GM19351 (cell line): ENCODE measurements around the gene C22orf23.
"Not testable (repeated sequence)": the region's sequence is repeated elsewhere in the genome, so short reads cannot be mapped to it uniquely, and the experiment has no call there.

Source experiments
- ATAC-seq: cut with Tn5 transposase; IDR thresholded peaks from one replicate; pipeline ENCODE4 v1.9.1; 2021; ENCODE audit warnings: mild to moderate bottlenecking, moderate library complexity; ENCODE audit not compliant: unreplicated experiment

C22orf23 gene

DNA sequence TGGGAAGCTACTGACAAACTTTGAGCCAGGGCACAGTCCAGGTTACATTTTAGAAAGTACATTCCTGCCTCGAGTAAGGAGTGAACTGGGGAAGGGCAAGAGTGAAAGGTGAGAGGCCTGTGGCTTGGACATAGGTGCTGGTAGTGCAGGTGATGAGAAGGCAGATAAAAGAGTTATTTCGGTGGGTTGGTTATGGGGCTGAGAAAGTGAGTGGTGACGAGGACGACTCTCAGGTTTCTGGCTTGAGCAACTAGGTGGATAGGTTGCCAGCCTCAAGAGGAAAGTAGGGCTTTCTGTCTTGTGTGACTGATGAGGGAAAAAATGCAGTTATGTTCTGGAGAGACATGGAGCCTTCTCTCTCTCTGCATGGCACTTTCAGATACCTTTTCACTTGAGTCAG lies 3.8 kb upstream of the C22orf23 start:
- ATAC-seq: no peak

DNA sequence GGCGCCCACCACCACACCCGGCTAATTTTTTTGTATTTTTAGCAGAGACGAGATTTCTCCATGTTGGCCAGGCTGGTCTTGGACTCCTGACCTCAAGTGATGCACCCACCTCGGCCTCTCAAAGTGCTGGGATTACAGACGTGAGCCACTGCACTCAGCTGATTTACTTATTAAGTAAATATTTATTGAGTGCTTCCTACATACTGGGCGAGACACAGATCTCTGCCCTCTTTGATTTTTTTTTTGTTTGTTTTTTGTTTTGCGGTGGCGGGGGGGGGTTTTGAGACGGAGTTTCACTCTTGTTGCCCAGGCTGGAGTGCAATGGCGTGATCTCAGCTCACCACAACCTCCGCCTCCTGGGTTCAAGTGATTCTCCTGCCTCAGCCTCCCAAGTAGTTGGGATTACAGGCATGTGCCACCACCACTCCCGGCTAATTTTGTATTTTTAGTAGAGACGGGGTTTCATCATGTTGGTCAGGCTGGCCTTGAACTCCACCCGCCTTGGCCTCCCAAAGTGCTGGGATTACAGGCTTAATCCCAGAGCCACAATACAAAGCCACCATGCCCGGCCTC lies 2.5 kb upstream of the C22orf23 start:
- not testable (repeated sequence) for ATAC-seq

DNA sequence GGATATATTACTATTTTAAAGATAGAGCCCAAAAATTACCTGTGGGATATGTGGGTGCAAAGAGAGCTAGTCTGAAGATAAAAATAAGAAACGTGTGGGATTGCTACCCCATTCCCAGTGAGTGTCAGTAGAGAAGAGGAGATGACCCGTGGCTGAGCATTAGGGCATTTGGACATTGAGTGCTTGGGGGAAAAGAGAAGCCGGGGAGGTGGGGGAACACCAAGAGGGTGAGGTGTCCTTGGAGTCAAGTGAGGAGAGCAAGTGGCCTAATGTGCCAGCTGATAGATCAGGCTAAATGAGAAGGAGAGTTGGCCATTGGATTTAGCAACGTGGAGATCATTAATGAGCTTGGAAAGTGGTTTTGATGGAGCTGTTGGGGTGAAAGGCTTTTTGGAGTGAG lies 1.3 kb upstream of the C22orf23 start:
- no peak for ATAC-seq

DNA sequence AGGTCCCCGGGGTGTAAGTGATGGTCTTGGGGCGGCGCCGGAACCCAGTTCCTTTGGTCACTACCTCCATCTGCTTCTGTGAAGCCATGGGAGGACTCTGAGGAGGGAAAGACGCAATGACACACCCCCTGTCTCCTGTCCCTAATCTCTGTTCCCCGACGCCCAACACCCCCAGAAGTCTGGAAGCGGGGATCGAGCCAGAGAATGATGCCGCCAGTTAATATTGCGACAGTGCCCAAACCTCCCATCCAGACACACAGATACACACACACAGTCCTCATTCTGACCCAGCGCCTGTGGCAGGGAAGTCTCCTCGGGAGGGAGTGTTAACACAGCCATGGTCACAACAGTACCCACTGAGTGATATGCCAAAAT lies 352 bp downstream of the C22orf23 start:
- ATAC-seq: peak; percentile 35

DNA sequence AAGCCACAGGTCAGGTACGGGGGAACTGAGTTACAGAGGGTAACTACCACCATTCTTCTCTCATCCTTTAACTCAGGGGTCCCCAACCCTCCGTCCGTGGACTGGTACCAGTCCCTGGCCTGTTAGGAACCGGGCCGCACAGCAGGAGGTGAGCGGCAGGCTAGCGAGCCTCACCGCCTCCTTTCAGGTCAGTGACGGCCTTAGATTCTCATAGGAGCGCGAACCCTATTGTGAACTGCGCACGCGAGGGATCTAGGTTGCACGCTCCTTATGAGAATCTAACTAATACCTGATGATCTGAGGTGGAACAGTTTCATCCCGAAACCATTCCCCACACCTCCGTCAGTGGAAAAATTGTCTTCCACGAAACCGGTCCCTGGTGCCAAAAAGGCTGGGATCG lies 772 bp downstream of the C22orf23 start:
- ATAC-seq: not testable (repeated sequence)

DNA sequence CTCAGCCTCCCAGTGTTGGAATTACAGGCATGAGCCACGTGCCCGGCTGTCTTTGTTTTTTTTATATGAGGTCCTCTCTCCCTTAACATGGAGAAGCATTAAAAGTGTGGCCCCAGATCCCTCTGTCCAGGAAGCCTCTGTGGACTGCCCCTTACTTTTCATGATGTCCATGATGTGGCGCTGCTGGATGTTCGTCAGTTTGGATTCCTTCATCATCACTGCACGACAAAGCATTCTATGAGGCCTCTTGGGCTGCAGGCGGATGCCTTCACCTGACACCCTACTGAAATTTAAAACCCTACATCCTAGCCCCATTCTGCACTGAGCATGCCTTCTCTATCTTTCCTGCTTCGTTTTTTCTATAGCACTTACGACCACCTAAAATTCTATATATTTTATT lies 2.1 kb downstream of the C22orf23 start:
- ATAC-seq: no peak

DNA sequence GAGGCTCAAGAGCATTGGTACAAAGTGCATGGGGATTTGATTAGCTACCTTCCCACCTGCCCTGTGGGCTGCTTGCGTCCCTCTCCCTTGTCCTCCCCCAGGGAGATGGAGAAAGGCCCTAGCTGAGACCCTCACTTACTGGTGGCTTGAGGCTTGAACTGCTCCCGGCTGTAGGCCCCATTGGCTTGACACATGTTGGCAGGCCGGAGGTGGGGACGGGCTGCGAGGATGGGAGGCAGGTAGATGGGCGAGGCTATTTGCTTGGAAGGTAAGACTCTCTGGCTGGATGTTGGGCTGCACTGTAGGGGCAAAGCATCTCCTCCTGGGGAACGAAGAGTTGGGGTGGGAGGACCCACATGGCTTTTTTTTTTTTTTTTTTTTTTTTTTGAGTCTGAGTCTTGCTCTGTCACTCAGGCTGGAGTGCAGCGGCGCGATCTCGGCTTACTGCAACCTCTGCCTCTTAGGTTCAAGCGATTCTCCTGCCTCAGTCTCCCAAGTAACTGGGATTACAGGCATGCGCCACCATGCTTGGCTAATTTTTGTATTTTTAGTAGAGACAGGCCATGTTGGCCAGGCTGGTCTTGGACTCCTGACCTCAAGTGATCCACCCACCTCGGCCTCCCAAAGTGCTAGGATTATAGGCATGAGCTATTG lies 6.1 kb downstream of the C22orf23 start:
- ATAC-seq: not testable (repeated sequence)

DNA sequence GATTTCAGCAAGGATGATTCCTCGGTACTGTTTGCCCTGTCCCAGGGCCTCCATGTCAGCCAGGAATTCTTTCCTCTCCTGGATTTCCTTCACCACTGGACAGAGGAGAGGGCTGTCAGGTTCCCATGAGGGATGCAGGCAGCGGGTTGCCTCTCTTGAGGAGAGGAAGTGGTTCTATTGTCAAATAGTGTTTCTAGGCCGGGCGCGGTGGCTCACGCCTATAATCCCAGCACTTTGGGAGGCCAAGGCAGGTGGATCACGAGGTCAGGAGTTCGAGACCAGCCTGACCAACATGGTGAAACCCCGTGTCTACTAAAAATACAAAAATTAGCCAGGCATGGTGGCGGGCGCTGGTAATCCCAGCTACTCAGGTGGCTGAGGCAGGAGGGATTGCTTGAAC lies 9.0 kb downstream of the C22orf23 start:
- not testable (repeated sequence) for ATAC-seq

DNA sequence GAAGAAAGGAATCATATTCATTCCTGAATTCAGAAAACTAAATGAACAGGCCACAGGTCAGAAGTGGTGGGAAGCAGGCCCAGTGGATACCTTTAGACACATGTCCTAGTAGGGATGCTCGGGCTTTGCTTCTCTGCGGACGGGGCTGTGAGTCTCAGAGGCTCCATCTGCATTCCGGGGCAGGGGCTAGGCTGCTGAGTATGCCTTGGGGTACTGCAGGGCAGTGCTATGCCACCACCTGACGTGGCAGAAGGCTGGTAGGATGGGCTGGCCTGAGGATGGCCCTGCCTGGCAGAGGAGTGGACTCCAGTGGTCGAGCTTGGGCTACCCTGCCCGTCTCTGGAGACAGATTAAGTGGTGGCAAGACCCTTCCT lies 9.6 kb downstream of the C22orf23 start:
- no peak for ATAC-seq

DNA sequence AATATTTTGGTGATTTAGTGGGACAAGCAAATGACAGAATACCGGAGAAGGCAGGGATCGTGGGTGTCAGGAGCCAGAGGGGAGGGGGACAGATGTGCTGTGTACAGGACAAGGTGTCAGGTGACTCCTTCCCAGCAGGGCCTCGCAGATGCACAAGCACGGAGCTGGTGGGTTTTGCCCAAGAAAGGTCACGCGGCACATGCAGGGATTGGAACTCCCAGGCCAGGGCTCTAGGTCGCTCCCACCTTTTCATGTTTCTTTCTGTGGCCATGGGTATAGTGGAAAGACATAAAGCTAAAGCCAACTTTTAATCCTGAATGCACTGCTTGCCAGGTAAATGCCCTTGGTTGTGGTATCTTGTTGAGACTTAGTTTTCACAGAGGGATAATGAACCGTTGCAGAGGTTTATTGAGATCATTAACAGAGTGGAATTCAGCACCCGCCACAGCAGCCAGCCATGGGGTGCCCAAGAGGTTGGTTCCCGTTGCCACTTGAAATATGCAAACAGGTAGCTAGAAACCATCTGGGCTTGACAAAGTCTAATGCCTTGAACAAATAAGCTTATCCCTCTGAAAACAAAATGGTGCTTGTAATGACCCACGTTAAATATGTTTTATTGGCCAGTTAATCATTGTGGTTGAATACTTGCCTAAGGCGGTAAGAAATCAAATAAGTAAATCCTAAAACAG lies 10.1 kb downstream of the C22orf23 start:
- ATAC-seq: no peak

DNA sequence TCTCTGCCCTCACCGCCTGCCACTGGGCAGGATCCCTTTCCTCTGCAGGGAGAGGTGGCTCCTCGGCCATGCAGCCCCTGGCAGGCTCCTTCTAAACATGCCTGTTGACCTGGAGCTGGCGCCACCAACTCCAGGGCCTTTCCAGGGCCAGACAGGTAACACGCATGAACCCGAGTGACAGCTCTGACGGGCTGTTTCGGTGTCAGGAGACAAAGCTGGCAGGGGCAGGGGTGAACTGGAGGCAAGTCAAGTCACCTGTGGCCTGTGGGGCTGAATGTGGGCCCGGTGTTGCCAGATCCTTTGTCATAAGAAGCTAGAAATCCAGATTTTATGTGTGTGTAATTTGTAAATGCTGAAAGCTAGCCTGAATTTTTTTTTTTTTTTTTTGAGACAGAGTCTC lies 11.3 kb downstream of the C22orf23 start:
- no peak for ATAC-seq

DNA sequence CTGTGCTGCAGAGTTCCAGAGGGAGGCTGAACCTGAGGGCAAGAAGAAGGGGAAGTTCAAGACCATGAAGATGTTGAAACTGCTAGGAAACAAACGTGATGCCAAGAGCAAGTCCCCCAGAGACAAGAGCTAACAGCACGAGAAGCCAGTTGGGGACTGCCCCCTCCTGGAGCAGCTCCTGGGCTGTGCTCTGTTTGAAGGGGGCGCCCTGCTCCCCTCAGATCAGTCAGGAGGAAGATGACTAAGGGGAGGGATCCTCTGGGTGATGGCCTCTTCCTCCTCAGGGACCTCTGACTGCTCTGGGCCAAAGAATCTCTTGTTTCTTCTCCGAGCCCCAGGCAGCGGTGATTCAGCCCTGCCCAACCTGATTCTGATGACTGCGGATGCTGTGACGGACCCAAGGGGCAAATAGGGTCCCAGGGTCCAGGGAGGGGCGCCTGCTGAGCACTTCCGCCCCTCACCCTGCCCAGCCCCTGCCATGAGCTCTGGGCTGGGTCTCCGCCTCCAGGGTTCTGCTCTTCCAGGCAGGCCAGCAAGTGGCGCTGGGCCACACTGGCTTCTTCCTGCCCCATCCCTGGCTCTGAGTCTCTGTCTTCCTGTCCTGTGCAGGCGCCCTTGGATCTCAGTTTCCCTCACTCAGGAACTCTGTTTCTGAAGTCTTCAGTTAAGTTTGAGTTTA lies 12.6 kb downstream of the C22orf23 start:
- ATAC-seq: no peak

DNA sequence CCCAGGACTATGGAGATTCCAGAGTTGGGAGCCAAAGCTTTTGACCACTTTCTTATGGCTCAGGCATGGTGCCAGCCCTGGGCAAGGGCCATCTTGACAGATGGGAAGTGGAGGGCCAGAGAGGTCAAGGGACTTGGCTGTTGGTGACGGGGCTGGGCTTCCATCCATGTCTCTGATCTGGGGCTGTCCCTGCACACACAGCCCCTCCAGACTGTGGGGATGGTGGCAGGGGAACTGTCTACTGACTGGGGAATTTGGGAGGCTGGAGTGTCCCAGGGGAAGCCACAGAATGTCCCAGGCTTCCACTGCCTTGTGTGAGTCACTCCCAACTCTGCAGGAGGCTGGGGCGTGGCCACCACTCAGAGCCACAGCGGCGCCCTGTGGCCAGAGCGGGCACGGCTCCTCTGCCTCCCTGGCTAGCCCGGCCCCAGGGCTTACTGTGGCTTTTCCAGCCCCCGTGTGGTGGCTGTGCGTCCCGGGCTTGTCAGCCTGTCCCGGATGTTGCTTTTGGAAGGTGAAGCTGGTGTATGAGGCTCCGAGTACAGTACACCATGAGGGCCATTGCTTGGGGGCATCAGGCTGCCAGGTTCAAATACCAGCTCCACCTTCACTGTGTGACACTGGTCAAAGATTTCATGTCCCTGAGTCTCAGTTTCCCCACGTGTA lies 19.6 kb downstream of the C22orf23 start:
- ATAC-seq: no peak

DNA sequence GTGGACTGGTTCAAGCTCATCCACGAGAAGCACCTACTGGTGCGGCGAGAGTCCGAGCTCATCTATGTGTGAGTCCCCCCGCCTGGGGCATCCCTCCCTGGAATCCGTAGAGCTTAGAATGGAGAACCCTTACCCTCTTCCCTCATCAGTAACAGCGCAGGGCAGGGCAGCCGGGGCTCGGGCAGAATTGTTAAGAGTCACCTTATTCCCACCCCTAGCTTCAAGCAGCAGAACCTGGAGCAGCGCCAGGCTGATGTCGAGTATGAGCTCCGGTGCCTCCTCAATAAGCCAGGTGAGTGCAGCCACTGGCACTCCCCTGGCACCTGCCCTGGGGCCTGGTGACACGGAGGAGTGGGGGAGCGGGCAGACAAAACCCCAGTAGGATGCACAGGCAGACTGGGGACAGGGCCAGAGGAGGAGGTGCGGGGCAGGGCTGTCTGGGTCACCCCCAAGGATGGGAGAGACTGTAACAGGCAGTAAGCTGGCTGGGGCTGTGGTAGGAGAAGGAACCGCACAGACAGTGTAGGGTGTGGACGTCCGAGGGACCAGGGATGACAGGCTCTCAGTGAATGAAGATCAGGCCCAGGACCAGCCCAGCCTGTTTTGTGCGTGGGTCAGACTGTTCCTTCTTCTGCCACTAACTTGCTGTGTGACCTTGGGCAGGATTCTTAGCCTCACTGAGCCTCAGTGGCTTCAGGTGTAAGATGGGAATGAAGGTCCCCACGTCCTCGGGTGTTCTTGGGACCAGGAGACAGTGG lies 20.4 kb downstream of the C22orf23 start:
- ATAC-seq: no peak

DNA sequence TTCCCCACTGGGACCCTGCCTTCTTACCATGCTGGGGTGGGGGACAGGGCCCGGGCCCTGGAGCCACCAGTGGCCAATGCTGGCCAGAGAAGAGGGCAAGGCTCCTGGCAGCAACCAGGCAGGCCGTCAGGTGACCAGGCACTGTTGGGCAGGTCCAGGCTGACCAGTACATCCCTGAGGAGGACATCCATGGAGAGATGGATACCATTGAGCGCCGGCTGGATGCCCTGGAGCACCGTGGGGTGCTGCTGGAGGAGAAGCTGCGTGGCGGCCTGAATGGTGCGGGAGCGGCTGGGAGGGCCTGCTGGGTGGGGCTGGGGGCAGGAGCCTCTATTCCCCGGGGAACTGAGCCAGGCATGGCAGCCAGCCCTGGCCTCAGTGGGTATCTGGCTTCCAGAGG lies 21.0 kb downstream of the C22orf23 start:
- ATAC-seq: no peak

DNA sequence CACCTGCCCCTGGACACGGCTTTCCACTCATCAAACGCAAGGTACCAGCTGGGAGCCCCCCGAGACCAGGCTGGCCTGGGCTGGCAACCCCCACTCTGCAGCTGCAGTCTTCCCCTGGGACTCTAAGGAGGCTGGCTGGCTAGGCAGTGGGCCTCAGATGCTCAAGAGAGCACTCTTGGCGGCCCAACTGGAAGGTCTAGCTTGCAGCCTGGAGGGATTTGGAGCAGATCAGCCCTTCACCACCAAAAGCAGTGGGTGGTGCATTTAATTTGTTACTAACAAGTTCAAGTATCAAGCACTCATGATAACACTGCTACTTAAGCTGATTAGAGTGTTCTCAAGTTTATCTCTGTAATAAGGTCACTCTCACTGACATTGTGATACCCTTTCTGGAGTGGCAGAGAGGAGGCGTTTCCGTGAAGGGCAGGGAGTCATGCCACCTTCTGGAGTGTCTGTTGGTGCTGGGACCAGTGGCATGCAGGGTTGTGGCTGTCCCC lies 21.5 kb downstream of the C22orf23 start:
- ATAC-seq: no peak

DNA sequence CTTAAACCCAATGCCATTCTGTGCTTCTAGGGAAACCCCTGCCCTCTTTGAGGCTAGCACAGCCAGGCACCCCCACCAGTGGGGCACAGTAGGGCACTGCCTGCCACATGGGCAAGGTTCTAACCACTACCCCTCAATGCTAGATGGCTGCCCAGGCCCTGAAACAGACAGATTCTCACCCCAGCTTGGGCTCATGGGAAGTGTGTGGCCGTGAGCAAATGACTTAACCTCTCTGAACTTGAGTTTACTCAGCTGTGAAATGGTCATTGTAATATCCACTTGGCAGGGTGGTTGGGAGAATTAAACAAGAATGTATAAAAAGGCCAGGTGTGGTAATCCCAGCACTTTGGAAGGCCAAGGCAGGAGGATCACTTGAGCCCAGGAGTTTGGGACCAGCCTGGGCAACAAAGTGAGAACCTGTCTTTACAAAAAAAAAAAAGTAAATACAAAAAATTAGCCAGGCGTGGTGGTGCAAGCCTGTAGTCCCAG lies 22.4 kb downstream of the C22orf23 start:
- no peak for ATAC-seq

DNA sequence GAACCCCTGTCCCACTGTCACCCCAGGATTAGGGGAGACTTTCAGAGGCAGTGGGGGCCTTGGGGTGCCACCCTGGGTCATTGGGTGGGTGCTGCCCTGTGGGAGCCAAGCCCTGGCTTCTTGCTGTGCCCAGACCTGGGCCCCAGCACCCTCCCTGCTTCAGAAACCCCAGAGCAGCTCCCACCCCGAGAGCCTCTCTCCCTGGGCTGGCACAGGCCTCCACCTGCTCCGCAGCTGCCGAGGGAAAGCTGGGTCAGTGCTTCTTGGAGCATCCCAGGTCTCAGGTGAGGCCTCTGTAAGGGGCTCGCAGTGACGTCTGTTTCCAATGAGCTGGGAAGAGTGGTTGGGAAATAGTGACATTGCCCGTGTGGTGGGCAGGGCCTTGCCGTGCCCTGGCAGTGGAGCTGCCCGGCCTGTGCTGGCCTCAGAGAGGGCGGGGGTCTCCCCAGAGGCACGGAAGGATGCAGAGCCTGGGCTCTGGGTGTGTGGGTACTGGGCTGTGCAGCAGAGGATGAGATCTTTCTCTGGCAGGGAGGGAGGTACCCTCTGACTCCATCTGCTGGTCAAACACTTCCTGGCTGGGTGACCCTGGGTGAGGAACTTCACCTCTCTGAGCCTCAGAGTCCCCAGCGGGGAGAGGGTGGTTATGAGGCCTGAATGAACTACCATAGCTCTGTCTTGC lies 23.0 kb downstream of the C22orf23 start:
- ATAC-seq: no peak

DNA sequence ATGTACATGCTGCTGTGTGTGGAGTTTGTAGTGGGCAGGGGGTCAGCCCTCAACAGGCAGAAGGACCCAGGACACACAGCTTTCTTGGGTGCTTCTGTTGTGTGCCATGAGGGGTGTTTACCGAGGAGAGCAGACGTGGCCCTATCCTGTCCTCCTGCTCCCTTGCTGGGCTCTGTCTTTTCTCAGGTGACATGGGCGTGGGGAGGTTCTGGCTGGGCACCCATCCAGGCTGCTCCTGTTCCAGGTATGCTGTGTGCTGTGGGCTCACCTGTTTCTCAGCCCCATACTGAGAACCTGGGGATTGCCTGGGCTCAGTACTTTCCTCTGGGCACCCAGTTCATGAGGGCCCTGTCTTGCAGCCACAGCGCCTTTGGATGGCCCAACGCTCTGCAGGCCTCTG lies 24.0 kb downstream of the C22orf23 start:
- no peak for ATAC-seq

DNA sequence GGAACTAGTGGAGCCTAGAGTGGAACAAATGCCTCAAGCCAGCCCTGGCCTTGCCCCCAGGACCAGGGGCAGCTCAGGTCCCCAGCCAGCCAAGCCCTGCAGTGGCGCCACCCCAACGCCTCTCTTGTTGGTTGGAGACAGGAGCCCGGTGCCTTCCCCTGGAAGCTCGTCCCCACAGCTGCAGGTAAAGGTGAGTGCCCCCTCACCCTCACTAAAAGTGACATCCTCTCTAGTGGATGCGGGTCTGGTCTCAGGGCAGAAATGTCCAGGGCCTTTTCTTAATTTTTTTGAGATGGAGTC lies 25.8 kb downstream of the C22orf23 start:
- ATAC-seq: no peak
